GM13977 (cell line): ENCODE results near the gene THAP8.

Experiments used
- DNase-seq: peaks from one replicate; pipeline ENCODE4 v3.0.0; 2012; ENCODE audit warnings: low spot score
- in situ Hi-C: fragments of 300-500 bp; cut with MboI; formaldehyde crosslinking; loops from one replicate; pipeline ENCODE4 v1.12.0; 2022; ENCODE audit warnings: low sequenced_read_pairs, low pct_unique_long_range_greater_than_20kb, mixed read lengths, inconsistent platforms; ENCODE audit not compliant: unreplicated experiment
- TF ChIP-seq, protein P1 (sequence below): IDR thresholded peaks from 2 replicates; pipeline ENCODE4 v1.5.1; 2012; ENCODE audit warnings: mild to moderate bottlenecking, control low read depth; ENCODE audit not compliant: insufficient read depth; ENCODE audit errors: extremely low read depth, missing control alignments

The THAP8 gene

DNA sequence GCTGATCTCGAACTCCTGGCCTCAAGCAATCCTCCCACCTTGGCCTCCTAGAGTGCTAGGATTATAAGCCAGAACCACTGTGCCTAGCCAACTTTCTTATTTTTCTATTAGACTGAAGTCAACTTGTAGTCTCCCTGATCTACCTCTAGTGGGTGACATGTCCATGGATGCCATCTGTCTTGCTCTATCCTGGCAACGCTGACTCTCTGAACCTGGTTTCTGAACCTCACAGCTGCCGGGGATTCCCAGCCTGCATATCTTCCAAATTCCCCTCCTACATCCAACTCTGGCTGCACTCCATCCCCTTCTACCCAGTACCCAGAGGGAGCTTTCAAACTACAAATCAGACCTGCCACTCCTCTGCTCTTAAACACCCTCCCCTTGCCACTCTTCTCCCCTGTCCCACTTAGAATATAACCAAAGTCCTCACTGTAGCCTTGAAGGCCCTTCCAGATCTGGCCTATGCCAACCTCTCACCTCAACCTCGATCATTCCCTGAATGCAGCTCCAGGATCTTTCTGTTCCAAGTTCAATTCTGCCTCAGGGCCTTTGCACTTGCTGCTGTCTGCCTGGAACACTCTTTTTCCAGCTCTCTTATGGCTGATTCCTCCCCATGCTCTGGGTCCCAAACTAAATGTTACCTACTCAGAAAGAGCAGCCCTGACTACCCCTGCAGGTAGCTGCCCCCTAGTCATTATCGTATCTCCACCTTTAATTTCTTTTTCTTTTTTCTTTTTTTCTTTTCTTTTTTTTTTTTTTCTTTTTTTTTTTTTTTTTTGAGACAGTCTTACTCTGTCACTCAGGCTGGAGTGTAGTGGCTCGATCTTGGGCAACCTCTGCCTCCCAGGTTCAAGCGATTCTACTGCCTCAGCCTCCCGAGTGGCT lies 23.6 kb downstream of the THAP8 start:
- TF ChIP-seq, protein P1, sequence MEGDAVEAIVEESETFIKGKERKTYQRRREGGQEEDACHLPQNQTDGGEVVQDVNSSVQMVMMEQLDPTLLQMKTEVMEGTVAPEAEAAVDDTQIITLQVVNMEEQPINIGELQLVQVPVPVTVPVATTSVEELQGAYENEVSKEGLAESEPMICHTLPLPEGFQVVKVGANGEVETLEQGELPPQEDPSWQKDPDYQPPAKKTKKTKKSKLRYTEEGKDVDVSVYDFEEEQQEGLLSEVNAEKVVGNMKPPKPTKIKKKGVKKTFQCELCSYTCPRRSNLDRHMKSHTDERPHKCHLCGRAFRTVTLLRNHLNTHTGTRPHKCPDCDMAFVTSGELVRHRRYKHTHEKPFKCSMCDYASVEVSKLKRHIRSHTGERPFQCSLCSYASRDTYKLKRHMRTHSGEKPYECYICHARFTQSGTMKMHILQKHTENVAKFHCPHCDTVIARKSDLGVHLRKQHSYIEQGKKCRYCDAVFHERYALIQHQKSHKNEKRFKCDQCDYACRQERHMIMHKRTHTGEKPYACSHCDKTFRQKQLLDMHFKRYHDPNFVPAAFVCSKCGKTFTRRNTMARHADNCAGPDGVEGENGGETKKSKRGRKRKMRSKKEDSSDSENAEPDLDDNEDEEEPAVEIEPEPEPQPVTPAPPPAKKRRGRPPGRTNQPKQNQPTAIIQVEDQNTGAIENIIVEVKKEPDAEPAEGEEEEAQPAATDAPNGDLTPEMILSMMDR = no peak
- no peak for DNase-seq
- in situ Hi-C loops = no loop called here

DNA sequence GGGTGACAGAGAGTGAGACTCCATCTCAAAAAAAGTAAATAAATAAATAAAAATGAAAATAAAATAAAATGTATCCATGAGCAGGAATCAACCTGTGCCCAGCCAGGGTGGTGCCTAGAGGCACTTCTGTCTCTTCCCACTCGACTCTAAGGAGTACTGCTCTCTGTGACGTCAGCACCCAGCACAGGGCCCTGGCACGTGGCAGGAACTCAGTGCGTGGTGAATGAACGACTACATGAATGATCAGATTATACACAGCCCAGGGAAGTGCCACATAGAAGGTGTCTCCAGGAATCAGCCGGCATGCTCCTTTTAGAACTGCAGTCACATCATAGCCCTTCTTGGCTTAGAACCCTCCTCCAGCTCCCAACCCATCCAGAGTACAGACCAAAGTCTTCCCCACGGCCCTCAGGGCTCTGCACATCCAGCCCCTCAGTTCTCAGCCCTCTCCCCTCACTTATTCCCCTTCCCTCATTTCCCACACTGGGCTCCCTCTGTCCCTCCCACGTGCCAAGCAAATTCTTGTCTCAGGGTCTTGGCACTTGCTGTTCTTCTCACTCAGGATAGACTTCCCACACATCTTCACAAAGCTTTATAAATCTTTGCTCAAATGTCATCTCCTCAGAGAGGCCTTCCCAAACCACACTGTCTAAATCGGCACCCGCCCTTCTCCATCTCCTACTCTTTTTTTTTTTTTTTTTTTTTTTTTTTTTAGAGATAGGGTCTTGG lies 25.6 kb downstream of the THAP8 start:
- no peak for DNase-seq
- in situ Hi-C loops = no loop called here
- TF ChIP-seq, protein P1 = no peak

DNA sequence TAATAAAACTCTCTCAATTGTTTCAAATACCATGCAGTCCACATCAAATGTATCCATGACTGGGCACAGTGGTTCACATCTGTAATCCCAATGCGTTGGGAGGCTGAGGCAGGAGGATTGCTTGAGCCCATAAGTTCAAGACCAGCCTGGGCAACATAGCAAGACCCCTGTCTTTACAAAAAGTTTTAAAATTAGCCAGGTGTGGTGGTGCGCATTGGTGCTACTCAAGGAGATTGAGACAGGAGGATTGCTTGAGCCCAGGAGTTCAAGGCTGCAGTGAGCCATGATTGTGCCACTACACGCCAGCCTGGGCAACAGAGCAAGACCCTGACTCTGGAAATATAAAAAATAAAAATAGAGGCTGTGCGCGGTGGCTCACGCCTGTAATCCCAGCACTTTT lies 26.4 kb downstream of the THAP8 start:
- in situ Hi-C loops = no loop called here
- DNase-seq = no peak
- TF ChIP-seq, protein P1 = no peak

DNA sequence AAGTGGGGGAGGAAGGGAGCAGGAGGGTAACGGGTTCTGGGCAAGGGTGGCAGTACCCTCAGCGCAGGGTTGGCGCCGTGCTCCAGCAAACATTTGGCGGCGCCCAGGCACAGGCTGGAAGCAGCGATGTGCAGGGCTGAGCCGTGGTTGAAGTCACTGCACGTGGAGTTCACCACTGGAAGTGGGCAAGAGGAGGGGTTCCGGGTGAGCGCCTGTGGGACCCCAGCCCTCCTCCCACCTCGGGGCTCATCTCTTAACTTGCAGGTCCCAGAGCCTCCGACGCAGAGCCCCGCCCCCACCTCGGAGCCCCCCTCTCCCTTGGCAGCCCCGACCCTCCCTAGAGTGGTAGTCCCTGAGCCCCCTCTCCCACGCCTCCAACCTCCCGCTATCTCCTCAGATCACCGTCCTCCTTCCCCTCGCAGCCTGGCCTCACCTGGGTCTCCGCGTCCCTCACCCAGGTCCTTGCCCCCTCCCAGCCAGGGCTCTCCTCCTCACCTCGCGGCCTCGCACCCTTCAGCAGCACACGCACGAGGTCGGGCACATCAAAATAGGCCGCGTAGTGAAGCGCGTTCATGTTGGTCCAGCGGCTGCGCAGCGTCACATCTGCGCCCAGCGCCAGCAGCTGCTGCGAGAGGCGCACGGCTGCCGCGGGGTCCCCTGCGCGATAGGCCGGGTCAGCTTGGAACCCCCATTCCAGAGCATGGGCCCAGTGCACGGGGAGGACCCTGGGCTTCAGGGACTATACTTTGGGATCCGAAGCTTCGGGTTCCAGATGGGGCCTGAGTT lies 27.8 kb downstream of the THAP8 start:
- in situ Hi-C loops = no loop called here
- TF ChIP-seq, protein P1 = no peak
- DNase-seq = no peak

DNA sequence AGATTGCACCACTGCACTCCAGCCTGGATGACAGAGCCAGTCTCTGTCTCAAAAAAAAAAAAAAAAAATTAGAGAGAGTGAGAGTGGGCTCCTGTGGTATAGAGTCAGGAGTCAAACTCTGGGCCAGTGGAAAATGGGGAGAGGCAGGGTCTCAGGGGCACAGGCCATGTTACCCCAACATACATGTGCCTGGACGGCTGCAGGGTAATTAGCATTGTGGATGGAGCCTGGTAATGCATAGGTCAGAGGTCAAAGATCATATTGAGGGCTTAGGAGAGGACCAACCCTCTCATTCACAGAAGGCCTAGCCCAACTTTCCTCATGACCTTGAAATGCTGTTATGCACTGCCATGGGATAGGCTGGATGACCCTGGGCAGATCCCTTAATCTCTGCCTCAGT lies 28.5 kb downstream of the THAP8 start:
- DNase-seq = no peak
- in situ Hi-C loops = no loop called here
- TF ChIP-seq, protein P1 = no peak

DNA sequence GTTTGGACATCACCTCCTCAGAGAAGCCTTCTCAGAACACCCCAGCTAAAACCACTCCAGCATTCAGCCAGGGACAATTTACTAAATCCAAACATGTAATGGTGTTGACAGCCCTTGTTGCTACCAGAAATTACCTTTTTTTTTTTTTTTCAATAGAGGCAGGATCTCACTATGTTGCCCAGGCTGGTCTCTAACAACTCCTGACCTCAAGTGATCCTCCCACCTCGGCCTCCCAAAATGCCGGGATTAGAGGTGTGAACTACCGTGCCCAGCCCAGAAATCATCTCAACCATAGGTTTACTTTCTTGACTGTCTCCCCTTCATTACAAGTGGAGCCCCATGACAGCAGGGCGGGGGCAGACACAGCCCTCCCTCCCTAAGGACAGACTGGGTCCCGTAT lies 30.7 kb downstream of the THAP8 start:
- in situ Hi-C loops = no loop called here
- no peak for DNase-seq
- TF ChIP-seq, protein P1 = no peak
